Lung microvascular endothelial cell (primary cell): Measurements from ENCODE around the gene STAT5A. TPM values are rescaled to one million over a fixed set of nuclear protein-coding genes. Genes with fewer than 3 reads are reported as not detected.
A peak's percentile ranks its signal among the peaks of the same experiment; 100 is the strongest.
"Not testable (repeated sequence)": the region's sequence is repeated elsewhere in the genome, so short reads cannot be mapped to it uniquely, and the experiment has no call there.

Experiments
- DNase-seq, 2 donors: peaks; one replicate each; pipeline versions ENCODE4 v3.0.0 to v3.0.0-alpha.2; 2010; ENCODE audit warnings: low read depth in 2 of 2
- total RNA-seq: library from RNA; depleted of rRNA; stranded (reverse); fragments of >200 nt; gene quantifications from 2 replicates; pipeline ENCODE4 v1.2.1, GENCODE V29; 2014

STAT5A gene
- total RNA-seq, 1 donor from 2014 or later = 44.2 TPM

DNA sequence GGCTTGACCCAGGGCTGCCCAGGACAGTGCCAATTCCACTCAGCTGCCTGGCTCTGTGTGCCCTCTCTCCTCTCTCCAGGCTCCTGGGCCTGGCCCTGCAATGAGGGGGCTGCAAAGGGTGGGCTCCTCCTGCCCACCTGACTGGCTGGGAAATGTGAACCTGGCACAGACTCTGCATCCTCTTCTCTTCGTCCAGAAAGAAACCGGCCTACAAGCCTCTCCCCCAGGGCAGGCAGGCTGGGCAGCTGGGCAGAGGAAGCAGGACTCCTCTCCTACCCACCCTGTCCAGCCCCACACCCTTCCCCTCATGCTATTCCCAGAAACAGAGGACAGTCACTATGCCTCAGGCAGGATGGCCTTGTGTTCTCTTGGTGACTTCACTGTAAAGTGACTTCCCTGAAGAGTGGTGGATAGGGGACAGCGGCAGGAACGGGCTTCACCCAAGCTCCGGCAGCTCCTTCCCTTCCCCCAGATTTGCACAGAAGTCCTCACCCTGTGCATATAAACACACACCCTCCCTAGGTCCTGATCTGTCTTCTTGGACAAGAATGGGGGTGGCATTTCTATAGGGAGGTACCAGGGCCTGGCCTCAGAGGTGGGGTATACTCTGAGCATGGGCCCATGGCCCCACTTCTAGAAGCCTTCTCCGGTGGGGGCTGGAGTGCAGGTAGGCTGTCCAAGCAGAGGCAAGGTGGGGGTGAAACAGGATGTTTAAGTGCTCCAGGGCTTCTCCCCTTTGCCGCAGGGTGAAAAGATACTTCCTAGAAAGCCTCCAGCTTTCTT is 4.9 kb upstream of the STAT5A start:
- DNase-seq = no peak

DNA sequence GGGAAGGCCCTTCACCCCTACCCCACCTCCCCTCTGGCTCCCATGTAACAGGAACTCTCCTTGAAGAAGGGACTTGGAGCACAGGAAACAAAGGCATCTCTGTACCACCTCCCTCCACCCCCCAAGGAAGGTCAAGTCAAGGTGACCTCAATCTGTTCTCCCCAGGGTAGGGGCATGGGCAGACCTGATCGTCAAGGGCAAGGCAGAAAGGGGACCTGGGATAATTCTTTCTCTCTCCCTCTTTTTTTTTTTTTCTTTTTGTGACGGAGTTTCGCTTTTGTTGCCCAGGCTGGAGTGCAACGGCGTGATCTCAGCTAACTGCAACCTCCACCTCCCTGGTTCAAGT is 4.3 kb upstream of the STAT5A start:
- no peak for DNase-seq

DNA sequence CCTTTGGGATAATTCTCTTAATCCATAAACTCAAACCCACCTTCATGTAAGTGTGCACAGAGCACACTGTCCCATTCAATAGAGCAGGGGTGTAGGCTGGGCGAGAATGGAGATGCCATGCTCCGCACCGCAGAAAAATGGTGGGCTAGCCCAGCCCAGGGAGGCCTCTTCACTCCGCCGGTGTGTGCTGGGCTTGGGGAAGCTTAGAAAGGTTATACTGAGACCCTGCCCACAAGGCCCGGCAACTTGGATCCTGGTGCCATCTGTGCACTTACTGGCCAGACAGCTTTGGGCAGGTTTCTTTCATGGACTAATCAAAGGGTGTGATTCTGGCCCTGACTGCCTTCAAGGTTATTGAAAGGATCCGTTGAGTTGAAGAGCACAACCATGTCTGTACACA is 3.7 kb upstream of the STAT5A start:
- no peak for DNase-seq

DNA sequence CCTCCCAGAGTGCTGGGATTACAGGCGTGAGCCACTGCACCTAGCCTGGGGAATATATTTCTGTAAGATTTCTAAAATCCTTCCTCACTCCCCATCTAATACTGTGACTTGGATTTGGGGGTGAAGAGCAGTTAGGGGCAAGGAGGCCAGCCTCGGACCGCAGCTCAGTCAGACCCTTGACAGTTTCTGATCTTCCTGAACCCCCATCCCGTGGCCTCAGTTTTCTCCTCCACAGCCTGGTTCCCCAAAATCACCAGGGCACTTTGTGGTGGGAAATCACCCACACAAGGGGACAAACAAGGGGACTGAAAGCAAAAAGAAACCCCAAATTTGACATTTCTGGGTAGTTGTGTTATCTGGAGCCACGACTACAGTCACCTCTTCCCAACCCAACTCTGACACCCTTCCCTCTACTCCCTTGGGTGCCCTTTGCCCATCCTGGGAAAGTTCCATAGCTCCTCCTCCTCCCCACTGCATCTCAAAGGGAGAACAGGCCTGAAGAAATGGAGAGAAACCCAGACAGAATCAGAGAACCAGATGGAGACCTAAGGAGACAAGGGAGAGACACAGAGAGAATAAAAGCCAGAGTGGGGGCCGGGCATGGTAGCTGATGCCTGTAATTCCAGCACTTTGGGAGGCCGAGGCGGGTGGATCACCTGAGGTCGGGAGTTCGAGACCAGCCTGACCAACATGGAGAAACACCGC is 2.8 kb upstream of the STAT5A start:
- DNase-seq = no peak

DNA sequence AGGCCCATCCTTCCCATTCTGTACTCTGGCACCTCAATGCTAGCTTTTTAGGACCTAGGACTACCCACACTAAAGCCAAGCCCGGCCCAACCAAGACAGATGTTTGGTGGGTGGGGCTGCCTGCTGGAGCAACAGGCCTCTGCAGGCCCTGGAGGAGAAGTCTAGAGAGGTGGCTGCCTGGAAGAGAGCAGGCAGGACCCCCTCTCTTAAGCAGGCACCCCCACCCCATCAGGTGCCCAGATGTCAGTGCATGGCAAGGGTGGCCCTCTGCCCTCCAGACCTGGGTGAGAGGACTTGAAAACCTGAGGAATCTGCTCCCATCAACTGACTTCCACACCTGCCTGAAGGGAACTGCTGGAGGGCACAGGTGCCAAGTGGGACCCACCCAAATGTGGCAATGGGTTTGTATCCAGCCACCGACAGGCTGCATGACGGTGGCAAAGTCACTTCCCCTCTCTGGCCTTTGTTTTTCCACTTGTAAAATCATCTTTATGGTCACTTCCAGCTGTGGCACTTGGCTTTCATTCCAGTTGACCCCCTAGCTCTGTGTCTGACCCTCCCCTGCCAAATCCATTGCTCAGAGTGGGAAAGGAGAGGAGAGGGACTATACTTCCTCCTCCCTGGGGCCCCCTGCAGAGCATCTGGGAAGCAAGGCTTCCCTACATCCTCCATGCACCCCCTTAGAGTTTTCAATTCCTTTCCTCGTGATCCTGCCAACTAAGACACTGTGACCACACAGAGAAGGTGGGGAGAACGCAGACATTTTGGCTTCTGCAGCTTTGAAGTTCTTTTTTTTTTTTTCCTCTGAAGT is 1.7 kb upstream of the STAT5A start:
- no peak for DNase-seq

DNA sequence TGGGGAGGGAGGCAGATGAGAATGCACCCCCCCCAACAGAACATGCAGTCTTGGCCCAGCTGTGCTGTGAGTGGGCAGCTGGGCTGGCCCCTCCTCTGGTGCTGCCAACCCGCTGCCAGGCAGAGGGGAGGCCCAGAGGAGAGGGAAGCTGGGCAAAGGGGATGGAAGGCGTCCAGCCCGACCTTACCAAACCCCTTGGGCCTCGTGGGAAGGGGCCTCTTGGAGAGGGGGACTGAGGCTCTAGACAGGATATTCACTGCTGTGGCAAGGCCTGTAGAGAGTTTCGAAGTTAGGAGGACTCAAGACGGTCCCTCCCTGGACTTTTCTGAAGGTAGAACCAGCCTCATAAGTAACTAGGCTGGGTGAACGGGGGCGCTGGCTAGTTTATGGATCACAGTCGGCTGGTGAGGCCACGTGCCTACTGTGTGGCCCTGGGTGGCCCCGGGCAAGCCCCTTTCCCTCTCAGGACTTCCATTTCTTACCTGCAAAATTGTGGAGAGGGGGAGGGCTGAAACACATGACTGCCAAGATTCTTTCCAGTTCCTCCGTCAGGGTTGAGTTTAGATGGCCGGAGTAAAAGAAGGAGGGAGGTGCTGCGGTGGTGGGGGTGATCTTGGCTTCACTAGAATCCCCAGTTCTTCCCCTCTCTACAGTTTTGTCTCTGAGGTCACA is 857 bp upstream of the STAT5A start:
- peak; percentile 11 to 33 for DNase-seq

DNA sequence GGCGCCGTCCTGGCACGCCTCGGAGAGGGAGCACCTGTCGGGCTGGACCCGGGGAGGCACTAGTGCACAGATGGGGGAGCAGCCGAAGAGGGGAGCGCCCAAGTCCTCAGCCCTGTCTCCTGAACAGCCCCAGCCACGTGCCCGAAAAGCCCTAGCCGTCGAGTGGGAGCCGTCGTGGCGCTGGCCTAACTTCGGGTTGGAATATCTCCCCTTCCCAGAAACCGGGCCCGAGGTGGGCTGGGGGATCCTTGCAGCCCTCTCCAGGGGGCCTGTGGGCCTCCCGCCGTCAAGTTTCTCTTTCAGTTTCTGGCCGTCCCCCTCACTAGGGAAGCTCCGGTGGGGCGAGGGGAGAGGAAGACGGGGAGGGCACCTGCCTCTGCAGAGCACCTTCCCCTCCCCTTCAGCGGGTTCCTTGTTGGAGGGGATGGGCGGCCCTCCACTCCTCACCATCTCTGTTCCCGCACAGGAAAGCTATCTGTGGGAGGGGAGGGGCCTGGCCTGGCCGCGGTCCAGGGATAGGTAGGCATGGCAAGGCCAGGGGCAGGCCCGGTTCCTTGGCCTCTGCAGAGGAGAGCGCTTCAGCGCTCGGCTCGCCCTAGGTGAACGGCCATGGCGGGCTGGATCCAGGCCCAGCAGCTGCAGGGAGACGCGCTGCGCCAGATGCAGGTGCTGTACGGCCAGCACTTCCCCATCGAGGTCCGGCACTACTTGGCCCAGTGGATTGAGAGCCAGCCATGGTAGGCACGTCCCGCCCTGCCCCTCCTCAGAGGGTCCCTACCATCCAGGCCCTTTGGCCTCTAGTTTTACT is 709 bp downstream of the STAT5A start:
- peak in 1 of 2 donors; percentile 31 for DNase-seq

DNA sequence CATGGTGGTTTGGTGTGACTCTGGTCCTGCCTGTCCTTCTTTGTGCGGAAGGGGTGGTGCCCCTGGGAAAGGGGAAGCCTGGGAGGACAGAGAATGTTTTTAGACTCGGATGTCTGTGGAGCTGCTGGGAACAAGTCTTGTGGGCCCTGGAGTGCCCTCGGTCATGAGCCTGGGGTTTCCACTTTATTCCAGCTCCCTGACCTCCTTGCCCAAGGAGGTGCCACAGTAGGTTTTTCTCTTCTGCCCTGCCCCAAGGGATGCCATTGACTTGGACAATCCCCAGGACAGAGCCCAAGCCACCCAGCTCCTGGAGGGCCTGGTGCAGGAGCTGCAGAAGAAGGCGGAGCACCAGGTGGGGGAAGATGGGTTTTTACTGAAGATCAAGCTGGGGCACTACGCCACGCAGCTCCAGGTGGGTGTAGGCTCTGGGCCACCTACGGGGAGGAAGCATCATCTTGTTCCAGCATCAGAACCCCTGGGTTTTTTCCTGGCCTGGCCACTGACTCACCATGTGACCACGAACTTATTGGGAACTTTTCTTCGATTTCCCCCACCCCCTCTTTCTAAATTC is 1.4 kb downstream of the STAT5A start:
- DNase-seq = no peak

DNA sequence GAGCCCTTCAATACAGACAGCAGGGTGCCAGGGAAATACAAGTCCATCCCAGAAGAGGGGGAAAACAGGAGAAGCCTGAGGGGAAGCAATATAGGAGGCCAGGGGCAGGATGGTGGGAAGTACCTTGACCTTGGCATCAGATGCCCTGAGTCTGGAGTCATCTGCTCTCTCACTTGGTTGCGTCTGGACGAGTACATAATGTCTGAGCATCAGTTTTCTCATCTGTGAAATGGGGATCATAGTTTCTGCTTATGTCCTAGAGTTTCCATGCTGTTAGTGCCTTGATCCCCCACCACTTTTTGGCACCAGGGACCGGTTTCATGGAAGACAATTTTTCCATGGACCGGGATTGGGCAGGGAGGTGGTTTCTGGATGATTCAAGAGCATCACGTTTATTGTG is 2.3 kb downstream of the STAT5A start:
- peak in 1 of 2 donors; percentile 58 for DNase-seq

DNA sequence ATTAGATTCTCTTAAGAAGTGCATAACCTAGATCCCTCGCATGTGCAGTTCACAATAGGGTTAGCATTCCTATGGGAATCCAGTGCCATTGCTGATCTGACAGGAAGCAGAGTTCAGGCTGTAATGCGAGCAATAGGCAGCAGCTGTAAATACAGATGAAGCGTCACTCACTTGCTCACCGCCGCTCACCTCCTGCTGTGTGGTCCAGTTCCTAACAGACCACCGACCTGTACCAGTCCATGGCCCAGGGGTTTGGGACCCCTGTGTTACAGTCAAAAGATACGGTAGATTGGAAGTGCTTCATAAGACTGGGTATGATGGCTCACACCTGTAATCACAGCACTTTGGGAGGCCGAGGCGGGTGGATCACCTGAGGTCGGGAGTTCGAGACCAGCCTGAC is 2.8 kb downstream of the STAT5A start:
- DNase-seq = peak; percentile 31 to 73

DNA sequence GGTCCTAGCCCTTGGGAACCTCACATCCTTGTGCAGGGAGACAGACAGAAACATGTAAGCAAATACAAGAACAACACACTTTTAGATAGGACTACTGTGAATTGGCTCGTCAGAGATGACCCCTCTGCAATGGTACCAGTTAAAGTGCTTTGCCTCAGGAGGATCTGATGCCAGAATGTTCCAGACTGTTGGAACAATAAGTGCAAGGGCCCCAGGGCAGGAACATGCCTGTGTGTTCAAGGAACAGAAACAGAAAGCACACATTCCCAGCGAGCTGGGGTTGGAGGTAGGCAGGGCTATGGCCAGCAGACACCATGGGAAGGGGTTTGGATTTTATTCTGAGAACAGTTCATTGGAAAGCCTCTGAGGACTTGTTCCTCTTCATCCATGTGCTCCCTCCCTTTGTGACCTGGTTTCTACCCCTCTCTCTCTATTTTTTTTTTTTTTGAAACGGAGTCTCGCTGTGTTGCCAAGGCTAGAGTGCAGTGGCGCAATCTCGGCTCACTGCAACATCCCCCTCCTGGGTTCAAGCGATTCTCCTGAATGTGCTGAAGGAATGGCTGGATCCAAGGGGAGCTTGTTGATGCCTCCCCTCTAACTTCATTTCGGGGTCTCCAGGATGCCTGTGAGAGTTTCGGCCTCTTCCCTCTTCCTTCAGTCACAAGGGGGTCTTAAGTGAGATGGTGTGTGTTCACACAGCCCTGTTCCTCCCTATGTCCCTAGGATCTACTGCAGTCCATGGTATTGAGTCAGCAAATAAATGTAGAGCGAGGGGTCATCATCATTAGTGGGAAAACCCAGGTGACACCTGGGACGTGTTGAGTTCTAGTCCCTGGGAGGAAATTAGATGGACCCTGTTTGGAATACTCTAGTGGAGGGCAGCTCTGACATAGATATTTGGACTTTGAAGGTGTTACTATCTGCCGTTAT is 6.4 kb downstream of the STAT5A start:
- no peak for DNase-seq

DNA sequence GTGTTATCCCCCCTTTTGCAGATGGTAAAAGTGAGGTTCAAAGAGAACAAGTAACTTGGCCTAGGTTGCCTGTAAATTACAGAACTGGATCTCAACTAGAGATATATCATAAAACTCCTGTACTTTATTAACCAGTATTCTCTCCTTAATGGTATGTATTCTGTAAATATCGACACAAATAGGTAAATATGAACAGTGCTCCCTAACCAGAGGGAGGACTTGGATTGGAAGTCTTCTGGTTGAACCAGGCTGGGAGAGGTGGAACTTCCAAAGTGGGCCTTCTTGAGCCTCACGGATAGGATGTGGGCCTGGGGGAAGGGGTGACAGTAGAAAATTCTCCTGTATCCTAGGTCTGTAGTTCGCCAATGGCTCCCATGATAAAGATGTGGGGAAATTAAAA is 7.7 kb downstream of the STAT5A start:
- no peak for DNase-seq

DNA sequence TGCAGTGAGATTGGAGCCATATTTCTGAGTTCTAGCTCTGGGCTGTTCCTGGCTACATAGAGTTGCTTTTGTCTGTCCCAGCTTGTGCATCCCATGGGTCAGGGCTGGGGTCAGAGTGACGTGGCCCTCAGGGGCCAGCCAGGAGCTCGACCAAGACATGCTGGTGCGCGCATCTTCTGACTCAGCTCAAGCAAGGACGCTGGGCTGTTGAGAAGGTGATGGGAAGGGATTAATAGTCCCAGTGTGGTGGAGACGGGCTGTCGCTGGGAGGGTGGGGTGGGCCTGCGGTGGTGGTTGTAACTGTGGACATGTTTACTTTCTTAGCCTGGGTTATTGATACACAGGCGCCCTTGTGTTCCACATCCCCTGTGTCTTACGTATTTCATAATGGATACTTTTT is 9.5 kb downstream of the STAT5A start:
- DNase-seq = not testable (repeated sequence)

DNA sequence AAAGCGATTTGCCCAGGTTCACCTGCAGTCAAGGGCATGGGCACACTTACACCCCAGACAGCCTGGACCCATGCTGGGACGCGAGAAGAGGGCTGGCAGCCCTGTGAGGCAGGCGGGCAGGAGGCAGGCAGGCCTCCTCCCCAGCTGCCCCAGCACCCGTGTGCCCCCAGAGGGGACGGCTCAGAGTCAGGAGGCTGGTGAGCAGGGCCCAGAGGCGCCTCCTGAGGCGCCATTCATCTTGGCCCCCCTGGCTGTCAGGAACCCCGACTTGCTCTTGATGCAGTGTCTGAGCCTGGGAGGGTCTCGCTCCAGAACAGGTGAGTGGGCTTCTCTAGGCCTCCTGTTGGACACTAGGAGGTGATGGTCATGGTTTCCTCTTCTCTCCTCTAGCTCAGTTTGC is 11.1 kb downstream of the STAT5A start:
- DNase-seq = not testable (repeated sequence)

DNA sequence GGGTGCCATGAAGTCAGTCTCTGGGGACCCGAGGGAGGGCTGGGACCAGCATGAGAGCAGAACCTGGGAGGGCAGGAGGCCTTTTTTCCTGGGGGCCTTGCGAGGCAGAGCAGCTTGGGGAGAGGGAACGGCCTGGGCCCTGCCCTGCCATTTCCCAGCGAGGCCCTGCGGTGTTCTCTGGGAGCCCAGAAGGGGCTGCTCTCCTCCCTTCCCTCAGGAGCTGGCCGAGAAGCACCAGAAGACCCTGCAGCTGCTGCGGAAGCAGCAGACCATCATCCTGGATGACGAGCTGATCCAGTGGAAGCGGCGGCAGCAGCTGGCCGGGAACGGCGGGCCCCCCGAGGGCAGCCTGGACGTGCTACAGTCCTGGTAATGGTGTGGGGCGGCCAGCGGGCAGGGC is 11.6 kb downstream of the STAT5A start:
- not testable (repeated sequence) for DNase-seq

DNA sequence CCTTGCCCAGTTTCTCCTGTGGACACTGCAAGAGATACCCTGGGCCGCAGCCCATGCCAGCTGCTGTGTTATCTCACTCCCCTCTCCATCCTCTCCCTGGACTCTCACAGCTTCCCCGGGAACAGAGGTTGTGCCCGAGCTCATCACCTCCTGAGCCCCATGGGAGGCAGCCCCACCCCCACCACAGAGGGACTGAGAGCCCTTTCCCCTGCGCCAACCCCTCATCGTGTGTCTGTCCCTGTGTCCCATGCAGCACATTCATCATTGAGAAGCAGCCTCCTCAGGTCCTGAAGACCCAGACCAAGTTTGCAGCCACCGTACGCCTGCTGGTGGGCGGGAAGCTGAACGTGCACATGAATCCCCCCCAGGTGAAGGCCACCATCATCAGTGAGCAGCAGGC is 12.7 kb downstream of the STAT5A start:
- no peak for DNase-seq

DNA sequence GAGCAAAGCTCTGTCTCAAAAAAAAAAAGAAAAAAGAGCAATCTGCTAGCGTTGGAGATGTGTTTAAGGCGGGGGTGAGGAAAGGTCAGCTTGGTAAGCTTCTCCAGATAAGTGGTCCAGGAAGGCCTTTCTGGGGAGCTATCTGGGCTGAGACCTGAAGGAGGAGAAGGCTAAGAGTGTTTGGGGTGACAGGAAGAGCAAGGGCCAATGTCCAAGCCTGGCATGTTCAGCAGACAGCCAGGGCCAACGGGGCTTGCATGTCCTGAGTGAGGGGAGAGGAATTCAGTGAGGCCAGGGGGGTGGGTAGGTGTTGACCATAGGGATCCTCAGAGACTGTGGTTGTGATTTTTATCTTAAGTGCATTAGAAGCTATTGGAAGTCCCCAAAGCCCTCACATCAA is 15.4 kb downstream of the STAT5A start:
- DNase-seq = no peak

DNA sequence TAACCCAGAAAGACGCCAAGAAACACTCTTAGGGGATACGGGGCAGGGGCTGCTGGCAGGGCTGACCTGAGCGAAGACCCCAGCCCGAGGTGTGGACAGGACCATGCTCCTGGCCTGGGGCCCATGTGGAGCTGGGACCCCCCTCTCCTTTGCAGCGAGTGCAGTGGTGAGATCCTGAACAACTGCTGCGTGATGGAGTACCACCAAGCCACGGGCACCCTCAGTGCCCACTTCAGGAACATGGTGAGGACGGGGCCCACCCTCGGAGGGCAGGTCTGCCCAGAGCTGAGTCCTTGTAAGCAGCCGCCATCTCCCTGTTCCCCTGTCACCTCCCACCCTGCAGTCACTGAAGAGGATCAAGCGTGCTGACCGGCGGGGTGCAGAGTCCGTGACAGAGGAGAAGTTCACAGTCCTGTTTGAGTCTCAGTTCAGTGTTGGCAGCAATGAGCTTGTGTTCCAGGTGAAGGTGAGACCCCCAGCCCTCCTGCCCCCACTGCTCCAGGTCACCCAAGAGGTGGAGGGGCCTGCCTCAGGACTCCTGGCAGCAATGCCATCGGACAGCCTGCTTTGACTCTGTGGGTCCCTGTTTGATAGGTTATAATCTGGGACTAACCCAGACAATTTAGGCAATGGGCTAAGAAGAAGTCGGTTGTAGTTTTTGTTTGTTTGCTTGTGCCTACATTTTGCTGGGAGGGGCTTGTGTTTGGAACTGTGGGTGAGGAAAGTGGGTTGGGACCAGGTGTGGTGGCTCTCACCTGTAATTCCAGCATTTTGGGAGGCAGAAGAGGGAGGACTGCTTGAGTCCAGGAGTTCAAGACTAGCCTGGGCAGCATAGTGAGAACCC is 16.1 kb downstream of the STAT5A start:
- DNase-seq = no peak

DNA sequence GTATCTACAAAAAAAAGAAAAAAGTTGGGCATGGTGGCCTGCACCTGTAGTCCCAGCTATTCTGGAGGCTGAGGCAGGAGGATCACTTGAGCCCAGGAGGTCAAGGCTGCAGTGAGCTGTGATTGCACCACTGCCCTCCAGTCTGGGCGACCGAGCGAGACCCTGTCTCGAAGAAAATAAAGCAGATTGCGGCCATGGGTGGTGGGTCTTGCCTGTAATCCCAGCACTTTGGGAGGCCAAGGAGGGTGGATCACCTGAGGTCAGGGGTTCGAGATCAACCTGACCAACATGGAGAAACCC is 16.7 kb downstream of the STAT5A start:
- DNase-seq = not testable (repeated sequence)
